A673 (cell line): ENCODE data around the gene SYP.

Experiments used
- CTCF ChIP-seq: fragments of 300-800, 200-600 bp; sonication (generic); conservative IDR thresholded peaks from 2 replicates; pipeline ENCODE4 v1.5.1; 2017; ENCODE audit warnings: low read depth, mild to moderate bottlenecking, antibody characterized with exemption, low read length, moderate library complexity, mixed read lengths
- EZH2 ChIP-seq: fragments of 200-600 bp; sonication (generic); IDR thresholded peaks from 2 replicates; pipeline ENCODE4 v1.6.1; 2017; ENCODE audit warnings: borderline replicate concordance, low read depth, mild to moderate bottlenecking, mixed read lengths, antibody characterized with exemption, low read length; ENCODE audit not compliant: poor library complexity, severe bottlenecking

- TF ChIP-seq CTCF (no peak), EZH2 (no peak)
These were observed 60.3 kb downstream of the SYP start for GRCh38 chrX:49139713-49140112.
